ENCODE results near the gene KLHL13.
"Not testable (repeated sequence)": the region's sequence is repeated elsewhere in the genome, so short reads cannot be mapped to it uniquely, and the experiment has no call there.

KLHL13 gene

GRCh38 chrX:118116713-118117550, at the start of gene KLHL13:
TSS of gene KLHL13 (minus strand) at chrX:118116810. CDS start at chrX:118028473, 88,337 bp downstream.
- TF ChIP-seq CTCF (IDR thresholded peaks at IDR 0.05; ENCODE audit: extremely low read depth, missing control alignments), result no peak
- DNase-seq (ENCODE audit: low spot score), result peak; percentile 34

GRCh38 chrX:118164138-118164537, 47.5 kb upstream of the KLHL13 start:
- DNase-seq (ENCODE audit: low spot score), result no peak
- no peak for TF ChIP-seq CTCF (IDR thresholded peaks at IDR 0.05; ENCODE audit: extremely low read depth, missing control alignments)

- no peak for TF ChIP-seq CTCF (IDR thresholded peaks at IDR 0.05; ENCODE audit: extremely low read depth, missing control alignments)
- DNase-seq (ENCODE audit: low spot score), result no peak
Observed at GRCh38 chrX:118156953-118157608, 40.5 kb upstream of the KLHL13 start.

- no peak for DNase-seq (ENCODE audit: low spot score)
- TF ChIP-seq CTCF (IDR thresholded peaks at IDR 0.05; ENCODE audit: extremely low read depth, missing control alignments), result no peak
Observed at GRCh38 chrX:118156254-118156952, 39.8 kb upstream of the KLHL13 start.

- no peak for DNase-seq (ENCODE audit: low spot score)
- no peak for TF ChIP-seq CTCF (IDR thresholded peaks at IDR 0.05; ENCODE audit: extremely low read depth, missing control alignments)
Observed at GRCh38 chrX:118153270-118153669, 36.7 kb upstream of the KLHL13 start.

- TF ChIP-seq CTCF (IDR thresholded peaks at IDR 0.05; ENCODE audit: extremely low read depth, missing control alignments), result no peak
- no peak for DNase-seq (ENCODE audit: low spot score)
Observed at GRCh38 chrX:118152721-118153120, 36.1 kb upstream of the KLHL13 start.

- TF ChIP-seq CTCF (IDR thresholded peaks at IDR 0.05; ENCODE audit: extremely low read depth, missing control alignments), result no peak
- DNase-seq (ENCODE audit: low spot score), result no peak
Observed at GRCh38 chrX:118148737-118149136, 32.1 kb upstream of the KLHL13 start.

- DNase-seq (ENCODE audit: low spot score), result not testable (repeated sequence)
Observed at GRCh38 chrX:118147771-118148170, 31.2 kb upstream of the KLHL13 start.

Data from GM20000 (cell line).